Tibial nerve (tissue), 4 donors: ENCODE measurements around the gene TEC.

Source experiments
- CTCF ChIP-seq, 5 experiments: fragments of 200-600 bp in 3 of 5; fragments of 450-650 bp in 2 of 5; sonication (generic) in 3 of 5; IDR thresholded peaks; one replicate each; pipeline ENCODE4 v1.5.1; 2016 to 2019; ENCODE audit warnings: antibody characterized with exemption in 5 of 5, mild to moderate bottlenecking in 3 of 5, moderate library complexity in 2 of 5
- EP300 ChIP-seq, 2 donors: sonication (generic); formaldehyde crosslinking; IDR thresholded peaks; one replicate each; pipeline ENCODE4 v1.6.1; 2017; ENCODE audit warnings: antibody characterized with exemption in 2 of 2, mild to moderate bottlenecking in 1 of 2
- POLR2A ChIP-seq, 2 donors: fragments of 450-650 bp; IDR thresholded peaks; one replicate each; pipeline ENCODE4 v1.6.1; 2017; ENCODE audit warnings: antibody characterized with exemption in 2 of 2, mild to moderate bottlenecking in 2 of 2, moderate library complexity in 2 of 2

DNA sequence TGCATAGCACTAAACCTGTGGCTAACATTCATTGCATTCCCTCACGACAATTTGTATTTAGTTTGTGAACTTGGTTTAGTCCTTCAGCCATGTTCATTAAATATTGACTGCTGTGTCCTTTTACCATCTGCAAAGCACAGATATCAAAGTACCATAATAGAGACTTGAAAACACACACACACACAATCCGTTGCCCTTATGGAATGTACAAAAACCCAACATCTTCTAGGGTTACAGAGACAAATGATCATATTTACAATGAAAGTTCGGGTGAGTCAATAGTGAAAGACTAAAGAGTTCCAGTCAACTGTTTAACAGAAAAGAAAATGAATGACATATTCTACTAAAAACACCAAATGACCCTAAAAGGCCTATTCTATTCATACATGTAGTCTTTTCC lies 84.8 kb downstream of the TEC start:
- TF ChIP-seq CTCF (IDR thresholded peaks at IDR 0.05) (no peak), EP300 (IDR thresholded peaks at IDR 0.05) (no peak), POLR2A (IDR thresholded peaks at IDR 0.05) (no peak)
